GM18951 (cell line): Measurements from ENCODE around the gene FLT3.
"Not testable (repeated sequence)": the region's sequence is repeated elsewhere in the genome, so short reads cannot be mapped to it uniquely, and the experiment has no call there.

Experiments
- POLR2A ChIP-seq: IDR thresholded peaks from 4 replicates; pipeline ENCODE4 v1.6.1; 2011; ENCODE audit warnings: mild to moderate bottlenecking; ENCODE audit not compliant: insufficient read length, insufficient read depth; ENCODE audit errors: extremely low read depth
- in situ Hi-C: fragments of 300-500 bp; cut with MboI; formaldehyde crosslinking; loops from one replicate; pipeline ENCODE4 v1.12.0; 2022; ENCODE audit warnings: low sequenced_read_pairs, mixed read lengths, inconsistent platforms; ENCODE audit not compliant: unreplicated experiment

Gene FLT3

DNA sequence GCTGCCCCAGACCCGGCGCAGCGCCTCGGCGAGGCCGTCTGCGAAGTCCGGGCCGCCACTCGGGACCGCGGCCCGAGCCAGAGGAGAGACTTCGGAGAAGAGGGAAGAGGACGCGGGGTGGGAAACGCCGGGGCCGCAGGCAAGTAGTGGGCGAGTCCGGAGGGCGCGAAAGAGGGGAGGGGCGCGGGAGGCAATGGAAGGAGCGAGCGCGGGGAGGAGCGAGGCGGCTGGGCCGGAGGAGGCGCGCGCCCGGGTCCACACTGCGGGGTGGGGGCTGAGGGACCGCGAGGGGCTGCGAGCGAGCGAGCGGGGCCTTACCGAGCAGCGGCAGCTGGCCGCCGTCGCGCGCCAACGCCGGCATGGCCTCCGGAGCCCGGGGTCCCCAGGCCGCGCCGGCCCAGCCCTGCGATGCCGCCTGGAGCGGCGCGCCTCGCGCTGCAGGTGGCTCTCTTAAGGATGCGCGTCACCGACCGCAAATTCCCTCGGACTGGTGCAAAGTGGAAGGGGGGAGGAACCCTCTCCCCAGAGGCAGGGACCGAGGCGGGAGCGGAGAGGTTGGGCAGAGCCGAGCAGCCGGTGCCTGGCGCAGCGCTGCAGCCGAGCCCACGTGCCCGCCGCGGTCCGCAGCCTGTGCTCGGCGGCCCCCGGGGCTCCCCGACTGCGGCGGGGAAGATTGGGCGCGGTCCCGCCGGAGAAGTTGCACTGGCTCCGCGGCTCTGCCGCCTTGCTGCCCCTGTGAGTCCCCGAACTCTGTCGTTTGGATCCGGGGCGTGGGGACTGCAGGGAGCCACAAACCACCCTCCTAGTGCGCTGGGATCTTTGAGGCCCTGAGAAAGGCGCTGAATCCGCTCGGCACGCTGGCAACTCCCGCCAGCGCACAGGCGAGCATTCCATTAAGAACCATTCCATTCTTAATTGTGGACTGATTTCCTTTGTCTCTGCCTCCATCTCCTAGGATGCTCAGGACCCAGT lies at the start of gene FLT3:
FLT3 (minus strand) TSS at position 427 of the 972 bp plus-strand sequence; CDS start at position 361, 66 bp downstream.
- in situ Hi-C loops = no loop called here
- TF ChIP-seq POLR2A = no peak

DNA sequence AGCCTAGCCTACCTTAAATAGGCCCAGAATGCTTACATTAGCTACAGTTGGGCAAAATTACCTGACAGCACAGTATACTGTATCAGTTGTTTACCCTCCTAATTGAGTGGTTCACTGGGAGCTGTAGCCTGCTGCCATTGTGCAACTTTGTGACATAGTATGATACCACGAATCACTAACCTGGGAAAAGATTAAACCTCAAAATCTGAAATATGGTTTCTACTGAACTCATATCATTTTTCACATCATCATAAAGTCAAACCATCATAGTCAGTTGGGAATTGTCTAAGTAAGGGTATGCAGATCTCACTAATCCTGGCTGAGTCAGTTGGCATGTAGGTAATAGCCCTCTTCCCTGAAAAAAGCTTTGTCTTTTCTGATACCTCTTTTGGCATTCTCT lies 47.1 kb upstream of the FLT3 start:
- TF ChIP-seq POLR2A = no peak
- in situ Hi-C loops = no loop called here

DNA sequence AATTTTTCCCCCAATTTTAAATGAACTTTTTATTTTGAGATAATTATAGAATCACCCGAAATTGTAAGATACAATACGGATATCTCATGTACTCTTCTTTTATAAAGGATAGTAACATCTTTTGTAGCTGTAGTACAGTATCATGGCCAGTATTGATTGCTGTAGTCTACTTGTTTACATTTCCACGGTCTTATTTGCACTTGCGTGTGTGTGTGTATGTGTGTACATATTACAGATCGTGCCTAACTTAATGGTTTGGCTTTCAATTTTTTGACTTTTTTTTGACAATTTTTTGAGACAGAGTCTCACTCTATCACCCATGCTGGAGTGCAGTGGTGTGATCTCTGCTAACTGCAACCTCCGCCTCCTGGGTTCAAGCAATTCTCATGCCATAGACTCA lies 44.7 kb upstream of the FLT3 start:
- in situ Hi-C loops = no loop called here
- TF ChIP-seq POLR2A = no peak

DNA sequence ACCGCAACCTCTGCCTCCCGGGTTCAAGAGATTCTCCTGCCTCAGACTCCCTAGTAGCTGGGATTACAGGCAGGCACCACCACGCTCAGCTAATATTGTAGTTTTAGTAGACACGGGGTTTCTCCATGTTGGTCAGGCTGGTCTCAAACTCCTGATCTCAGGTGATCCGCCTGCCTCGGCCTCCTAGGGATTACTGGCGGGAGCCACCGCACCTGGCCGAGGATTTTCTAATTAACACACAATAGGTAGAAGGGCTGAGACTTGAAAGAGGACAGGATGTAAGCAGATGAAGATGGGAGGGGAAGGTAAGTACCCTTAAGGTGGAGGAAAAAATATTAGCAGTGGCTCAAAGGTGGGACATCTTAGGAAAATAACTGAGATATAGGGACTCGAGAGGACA lies 41.2 kb upstream of the FLT3 start:
- in situ Hi-C loops = not testable (repeated sequence)

DNA sequence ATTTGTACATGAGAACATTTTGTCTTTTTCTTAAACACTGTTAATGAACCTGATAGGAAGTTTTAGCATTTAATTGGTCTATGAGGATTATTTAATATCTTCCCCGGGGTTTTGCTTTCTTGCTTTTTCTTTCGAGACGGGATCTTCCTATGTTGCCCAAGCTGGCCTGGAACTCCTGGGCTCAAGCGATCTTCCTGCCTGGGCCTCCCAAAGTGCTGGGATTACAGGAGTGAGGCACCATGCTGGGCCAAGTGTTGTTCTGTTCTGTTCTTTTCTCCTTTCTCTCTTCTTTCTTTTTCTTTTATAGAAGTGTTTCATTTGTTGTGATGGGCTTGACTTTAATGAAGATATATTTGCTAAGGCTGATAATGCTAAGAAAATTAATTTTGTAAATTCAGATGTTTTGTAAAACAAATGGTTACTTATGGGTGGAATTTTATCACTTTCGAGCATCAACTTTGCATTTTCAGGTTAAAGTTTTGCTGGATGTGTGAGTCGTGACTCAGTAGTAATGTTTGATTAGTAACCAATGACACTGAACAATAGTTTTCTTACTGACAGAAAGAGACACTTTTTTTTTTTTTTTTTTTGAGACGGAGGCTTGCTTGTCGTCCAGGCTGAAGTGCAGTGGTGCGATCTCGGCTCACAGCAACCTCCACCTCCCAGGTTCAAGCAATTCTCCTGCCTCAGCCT lies 40.2 kb upstream of the FLT3 start:
- no peak for TF ChIP-seq POLR2A
- in situ Hi-C loops = no loop called here

DNA sequence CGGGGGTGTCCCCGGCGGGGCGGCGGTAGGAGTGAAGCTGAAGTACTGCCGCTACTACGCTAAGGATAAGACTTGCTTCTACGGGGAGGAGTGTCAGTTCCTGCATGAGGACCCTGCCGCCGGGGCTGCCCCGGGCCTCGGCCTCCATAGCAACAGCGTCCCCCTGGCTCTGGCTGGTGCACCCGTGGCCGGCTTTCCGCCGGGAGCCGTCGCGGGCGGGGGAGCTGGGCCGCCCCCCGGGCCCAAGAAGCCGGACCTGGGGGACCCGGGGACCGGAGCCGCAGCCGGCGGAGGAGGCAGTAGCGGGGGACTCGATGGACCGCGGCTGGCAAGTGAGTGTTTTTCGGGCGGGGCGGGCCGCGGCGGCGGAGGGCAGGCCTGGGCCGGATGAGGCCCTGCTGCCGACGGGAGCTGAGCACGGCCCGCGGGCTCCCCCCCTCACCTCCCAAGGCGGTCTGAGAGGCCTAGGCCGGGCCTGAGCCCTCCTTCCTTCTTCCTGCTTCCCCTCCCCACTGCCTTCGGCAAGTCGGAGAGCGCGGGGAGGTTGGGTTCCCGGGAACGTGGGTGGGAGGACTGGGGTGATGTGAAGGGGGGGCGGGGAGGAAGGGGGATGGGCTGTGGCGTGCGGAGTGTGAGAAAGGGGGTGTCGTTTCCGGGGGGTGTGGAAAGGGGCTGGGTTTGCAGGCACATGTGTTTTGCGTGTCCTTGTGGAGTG lies 38.5 kb upstream of the FLT3 start:
- peak; percentile 69 for TF ChIP-seq POLR2A
- in situ Hi-C loops = no loop called here

DNA sequence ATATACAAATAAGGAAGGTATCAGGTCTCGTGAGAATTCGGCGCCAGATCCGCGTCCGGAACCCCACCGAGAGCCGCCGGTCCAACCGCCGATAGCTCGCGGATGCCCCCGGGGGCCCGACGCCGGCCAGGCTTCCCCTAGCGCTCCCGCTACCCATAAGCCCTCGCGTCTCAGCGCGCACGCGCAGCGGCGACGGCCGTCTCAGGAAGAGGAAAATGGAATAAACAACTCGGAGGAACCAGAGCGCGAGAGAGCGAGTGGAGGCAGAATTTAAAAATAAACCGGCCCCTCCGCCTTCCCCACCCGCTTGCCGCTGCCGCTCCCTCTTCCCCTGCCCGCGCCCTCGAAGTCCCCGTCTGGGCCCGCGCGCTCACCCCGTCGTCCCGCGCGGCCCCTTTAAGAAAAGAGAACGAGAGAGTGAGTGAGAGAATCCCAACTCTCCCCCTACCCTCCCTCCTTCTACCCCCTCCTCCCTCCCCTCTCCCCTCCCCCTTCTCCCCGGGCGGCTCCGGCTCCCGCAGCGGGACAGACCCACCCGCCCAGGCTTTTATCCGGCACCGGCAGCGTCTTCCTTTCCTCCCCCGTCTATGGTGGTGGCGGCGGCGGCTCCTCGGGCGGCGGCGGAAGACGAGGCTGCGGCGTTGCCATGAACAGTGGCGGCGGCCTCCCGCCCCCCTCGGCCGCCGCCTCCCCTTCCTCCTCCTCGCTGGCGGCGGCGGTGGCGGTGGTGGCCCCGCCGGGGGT lies 37.8 kb upstream of the FLT3 start, which contains the start of gene PAN3:
PAN3 (plus strand) TSS at position 534 of the 744 bp plus-strand sequence; CDS start at position 647, 113 bp downstream.
- in situ Hi-C loops = no loop called here
- TF ChIP-seq POLR2A = peak; percentile 88

DNA sequence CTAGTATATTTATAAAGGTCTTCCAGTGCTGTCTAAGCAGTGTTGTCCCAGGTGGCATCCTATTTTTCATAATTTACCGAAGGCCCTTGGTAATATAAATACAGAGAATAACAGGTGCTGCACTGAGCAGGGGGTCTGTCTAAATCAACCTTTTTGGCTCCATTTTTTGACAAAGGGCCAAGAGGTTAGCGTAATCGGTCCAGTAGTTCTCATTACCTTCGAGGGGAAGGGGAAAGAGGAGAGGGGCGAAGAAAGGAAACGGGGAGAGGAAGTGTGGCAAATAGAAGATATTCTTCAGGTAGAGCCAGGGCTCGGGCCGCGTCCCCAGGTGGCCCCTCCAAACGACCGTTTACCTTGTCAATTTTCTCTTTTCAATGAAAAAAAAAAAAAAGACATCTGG lies 37.2 kb upstream of the FLT3 start:
- in situ Hi-C loops = no loop called here
- no peak for TF ChIP-seq POLR2A

DNA sequence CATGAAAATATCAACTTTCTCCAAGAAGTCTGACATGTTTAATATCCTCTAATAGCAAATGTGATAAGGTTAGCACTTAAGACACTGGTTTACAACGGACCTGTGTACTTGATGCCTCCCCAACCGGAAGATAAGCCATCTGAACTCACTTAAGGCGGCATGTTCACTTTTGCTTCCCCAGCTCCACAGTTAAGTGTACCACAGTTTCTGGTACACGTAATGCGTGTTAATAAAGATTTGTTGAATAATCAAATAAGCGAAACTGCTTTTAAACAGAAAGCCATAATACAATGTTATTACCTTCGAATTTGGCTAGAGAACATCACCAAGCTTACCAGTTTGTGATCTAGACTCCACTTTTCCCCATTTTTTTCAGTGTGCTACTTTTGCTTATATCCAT lies 36.5 kb upstream of the FLT3 start:
- no peak for TF ChIP-seq POLR2A
- in situ Hi-C loops = no loop called here

DNA sequence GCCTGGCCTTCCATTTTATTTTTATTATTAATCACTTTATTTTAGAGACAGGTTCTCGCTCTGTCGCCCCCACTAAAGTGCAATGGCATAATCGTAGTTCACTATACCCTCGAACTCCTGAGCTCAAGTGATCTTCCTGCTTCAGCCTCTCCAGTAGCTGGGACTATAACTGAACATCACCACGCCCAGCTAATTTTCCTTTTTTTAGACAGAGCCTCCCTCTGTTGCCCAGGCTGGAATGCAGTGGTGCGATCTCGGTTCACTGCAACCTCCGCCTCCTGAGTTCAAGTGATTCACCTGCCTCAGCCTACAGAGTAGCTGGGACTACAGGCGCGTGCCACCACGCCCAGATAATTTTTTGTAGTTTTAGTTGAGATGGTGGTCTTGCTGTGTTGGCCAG lies 31.3 kb upstream of the FLT3 start:
- TF ChIP-seq POLR2A = no peak
- in situ Hi-C loops = no loop called here

DNA sequence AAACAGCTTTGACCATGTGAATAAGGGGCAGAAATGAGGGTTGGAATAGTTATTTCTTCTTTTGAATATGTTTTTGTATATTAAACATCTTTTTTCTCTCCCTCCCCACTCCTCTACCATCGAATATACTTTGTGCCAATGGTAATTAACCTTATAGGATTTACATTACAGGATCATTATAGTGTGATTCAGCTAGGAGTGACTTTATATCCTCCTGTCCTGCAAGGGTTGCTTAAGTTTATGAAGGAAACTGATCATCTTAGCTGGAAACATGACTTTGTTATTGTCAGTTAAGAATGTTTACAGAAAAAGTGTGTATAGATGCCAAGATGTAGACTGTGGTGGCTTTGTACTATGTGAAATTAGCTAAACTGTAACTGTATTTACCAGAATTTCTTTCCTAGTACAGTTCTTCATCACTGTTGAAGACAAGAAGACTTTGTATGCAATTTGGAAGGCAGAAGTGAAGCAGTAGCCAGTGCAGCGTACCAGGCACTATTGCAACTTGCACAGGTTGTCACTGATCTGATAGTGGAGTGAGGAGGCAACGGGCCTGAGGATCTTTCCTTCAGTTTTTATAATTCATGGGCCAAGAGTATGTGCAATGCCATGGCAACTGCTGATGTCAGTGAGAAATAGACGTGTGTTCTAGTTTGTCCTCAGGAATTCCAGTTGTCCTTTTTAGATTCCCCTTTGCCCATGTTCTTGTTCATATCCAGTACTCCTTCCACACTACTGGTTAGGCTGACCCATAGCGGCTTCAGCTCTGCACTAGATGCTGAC lies 29.7 kb upstream of the FLT3 start:
- TF ChIP-seq POLR2A = no peak
- in situ Hi-C loops = no loop called here

DNA sequence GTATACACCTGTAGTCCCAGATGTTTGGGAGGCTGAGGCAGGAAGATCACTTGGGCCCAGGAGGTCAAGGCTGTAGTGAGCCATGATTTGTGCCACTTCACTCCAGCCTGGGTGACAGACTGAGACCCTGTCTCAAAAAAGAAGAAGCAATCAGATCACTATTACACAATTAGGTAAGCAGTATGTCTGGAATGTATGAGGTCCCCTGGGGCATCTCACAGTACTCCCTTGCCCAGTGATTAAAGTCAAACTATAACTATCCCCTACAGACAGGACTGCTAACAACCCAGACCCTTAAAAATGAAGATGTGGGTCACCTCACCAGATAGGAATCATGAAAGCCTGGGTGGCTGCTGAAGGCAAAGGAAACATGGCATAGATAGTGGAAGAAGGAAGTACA lies 28.6 kb upstream of the FLT3 start:
- no peak for TF ChIP-seq POLR2A
- in situ Hi-C loops = no loop called here
